ENCODE data around the gene NEURL1. TPM values are rescaled to one million over a fixed set of nuclear protein-coding genes. Genes with fewer than 3 reads are reported as not detected.

The NEURL1 gene
- total and polyA plus RNA-seq, 2 donors (not counting 1 experiment from before 2014, with no cell fraction given) = 0.30 to 0.57 TPM

DNA sequence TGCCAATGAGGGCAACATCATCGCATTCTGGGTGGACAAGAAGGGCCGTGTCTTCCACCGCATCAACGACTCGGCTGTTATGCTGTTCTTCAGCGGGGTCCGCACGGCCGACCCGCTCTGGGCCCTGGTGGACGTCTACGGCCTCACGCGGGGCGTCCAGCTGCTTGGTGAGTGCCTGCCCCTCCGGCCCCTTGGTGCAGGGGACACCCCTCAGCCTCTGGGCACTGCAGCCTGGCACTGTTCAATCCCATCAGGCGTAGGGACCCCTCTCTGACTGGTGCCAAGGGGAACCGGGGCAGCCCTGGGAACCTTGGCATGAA, 78.1 kb downstream of the NEURL1 start:
- peaks cover 7% of the 10 kb centered on the region for H3K27me3 Mint-ChIP-seq
- Histone ChIP-seq H3K4me1 (ENCODE audit: control insufficient read depth in 2 of 2, insufficient read depth in 2 of 2, low read length in 2 of 2) (no peaks in the 10 kb centered on the region), H4K20me1 (ENCODE audit: control insufficient read depth, insufficient read depth, low read length, poor library complexity, severe bottlenecking) (no peaks in the 10 kb centered on the region), H2AFZ (ENCODE audit: insufficient read depth, low read depth, low read length, poor library complexity, severe bottlenecking) (no peak overlapping the region), H3K4me2 (replicated peaks; ENCODE audit: low read depth, low read length, poor library complexity, severe bottlenecking) (no peak overlapping the region), H3K79me2 (ENCODE audit: control insufficient read depth, insufficient read depth, low read length) (no peaks in the 10 kb centered on the region), H3K9me3 (ENCODE audit: control extremely low read depth in 1 of 3, control insufficient read depth in 2 of 3, insufficient read depth in 1 of 3, low read length in 2 of 3) (no peaks in the 10 kb centered on the region), H3K27me3 (replicated peaks in 1 of 4; ENCODE audit: control extremely low read depth in 1 of 4, control insufficient read depth in 3 of 4, insufficient read depth in 4 of 4, low read length in 3 of 4) (no peaks in the 10 kb centered on the region), H3K9ac (ENCODE audit: low read length) (no peak overlapping the region), H3K27ac (ENCODE audit: low read length in 2 of 2) (no peak overlapping the region), H3K36me3 (replicated peaks in 1 of 2; ENCODE audit: control extremely low read depth in 1 of 2, control insufficient read depth in 1 of 2, extremely low read depth in 1 of 2, insufficient read depth in 2 of 2, low read length in 1 of 2) (no peaks in the 10 kb centered on the region), H3K4me3 (ENCODE audit: control extremely low read depth in 1 of 5, extremely low read depth in 1 of 5, insufficient read depth in 1 of 5, low read depth in 2 of 5, low read length in 4 of 5) (no peak overlapping the region)
- ChIA-PET POLR2A (no interaction called here), CTCF (no interaction called here)
- 94% methylated on average over 18 of the region's 18 CpGs for WGBS (ENCODE audit: insufficient coverage)
- H3K4me1 Mint-ChIP-seq = no peaks in the 10 kb centered on the region
- TF ChIP-seq, protein P1, sequence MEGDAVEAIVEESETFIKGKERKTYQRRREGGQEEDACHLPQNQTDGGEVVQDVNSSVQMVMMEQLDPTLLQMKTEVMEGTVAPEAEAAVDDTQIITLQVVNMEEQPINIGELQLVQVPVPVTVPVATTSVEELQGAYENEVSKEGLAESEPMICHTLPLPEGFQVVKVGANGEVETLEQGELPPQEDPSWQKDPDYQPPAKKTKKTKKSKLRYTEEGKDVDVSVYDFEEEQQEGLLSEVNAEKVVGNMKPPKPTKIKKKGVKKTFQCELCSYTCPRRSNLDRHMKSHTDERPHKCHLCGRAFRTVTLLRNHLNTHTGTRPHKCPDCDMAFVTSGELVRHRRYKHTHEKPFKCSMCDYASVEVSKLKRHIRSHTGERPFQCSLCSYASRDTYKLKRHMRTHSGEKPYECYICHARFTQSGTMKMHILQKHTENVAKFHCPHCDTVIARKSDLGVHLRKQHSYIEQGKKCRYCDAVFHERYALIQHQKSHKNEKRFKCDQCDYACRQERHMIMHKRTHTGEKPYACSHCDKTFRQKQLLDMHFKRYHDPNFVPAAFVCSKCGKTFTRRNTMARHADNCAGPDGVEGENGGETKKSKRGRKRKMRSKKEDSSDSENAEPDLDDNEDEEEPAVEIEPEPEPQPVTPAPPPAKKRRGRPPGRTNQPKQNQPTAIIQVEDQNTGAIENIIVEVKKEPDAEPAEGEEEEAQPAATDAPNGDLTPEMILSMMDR (IDR thresholded peaks at IDR 0.05) = no peak
- TF ChIP-seq EZH2 (IDR thresholded peaks at IDR 0.05; ENCODE audit: borderline replicate concordance, insufficient read depth, low read depth, low read length, poor library complexity, severe bottlenecking) = no peak
- H3K4me3 Mint-ChIP-seq = no peak overlapping the region
- ATAC-seq (ENCODE audit: low read depth) = no peak
- no peak overlapping the region for H3K27ac Mint-ChIP-seq
- intact Hi-C loops (cut with micrococcal nuclease) = no loop called here
- no peaks in the 10 kb centered on the region for H3K9me3 Mint-ChIP-seq (ENCODE audit: insufficient read depth)
- no peak for DNase-seq

DNA sequence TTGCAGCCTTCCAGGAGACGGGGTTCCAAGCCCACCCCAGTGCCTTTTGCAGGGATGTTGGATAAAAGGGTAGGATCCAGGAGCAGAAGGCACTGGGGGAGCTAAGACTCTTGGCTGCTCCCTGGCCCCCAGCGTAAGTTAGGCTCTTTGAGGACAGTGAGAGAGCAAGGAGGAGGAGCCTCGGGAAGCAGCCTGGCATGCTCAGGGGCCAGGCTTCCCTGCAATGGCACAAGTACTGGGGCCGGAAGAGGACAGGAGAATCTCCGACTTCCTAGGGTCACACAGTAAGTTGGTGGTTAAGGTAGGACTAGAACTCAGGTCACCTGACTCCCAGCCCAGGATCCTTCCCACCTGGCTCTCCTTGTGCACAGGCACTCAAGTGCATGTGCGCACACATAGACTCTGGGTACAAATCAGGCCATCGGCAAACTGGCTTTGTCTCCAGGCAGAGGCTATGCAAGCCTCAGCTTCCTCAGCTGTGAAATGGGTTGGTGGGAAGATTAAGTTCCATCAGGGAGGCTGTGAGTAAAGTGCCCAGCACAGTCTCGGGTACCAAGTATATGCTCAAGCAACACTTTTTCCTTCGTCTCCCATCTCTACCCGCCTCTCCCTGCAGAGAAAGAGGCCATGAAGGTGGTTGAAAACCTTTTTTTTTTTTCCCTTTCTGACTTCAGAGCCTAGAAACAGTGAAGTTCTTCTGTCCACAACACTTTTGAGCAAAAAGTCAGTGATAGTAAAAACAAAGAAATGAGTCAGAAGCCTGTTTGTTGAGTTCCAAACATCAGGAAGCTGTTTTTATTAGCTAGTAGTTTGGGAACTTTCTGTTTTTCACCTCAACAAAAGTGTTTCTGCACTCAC, 79.1 kb downstream of the NEURL1 start:
- no peak overlapping the region for H3K4me3 ChIP-seq (ENCODE audit: control extremely low read depth in 1 of 5, extremely low read depth in 1 of 5, insufficient read depth in 1 of 5, low read depth in 2 of 5, low read length in 4 of 5)
- WGBS (ENCODE audit: insufficient coverage) = 96% methylated on average over 7 of the region's 10 CpGs
- CTCF ChIA-PET = no interaction called here
- Mint-ChIP-seq H3K4me3 (no peak overlapping the region), H3K27me3 (peaks cover 7% of the 10 kb centered on the region), H3K27ac (no peak overlapping the region), H3K4me1 (no peaks in the 10 kb centered on the region), H3K9me3 (ENCODE audit: insufficient read depth) (no peaks in the 10 kb centered on the region)
- no peak overlapping the region for H3K4me2 ChIP-seq (replicated peaks; ENCODE audit: low read depth, low read length, poor library complexity, severe bottlenecking)
- no peak overlapping the region for H3K27ac ChIP-seq (ENCODE audit: low read length in 2 of 2)
- H3K27me3 ChIP-seq (replicated peaks in 1 of 4; ENCODE audit: control extremely low read depth in 1 of 4, control insufficient read depth in 3 of 4, insufficient read depth in 4 of 4, low read length in 3 of 4) = no peaks in the 10 kb centered on the region
- no peak overlapping the region for H3K9ac ChIP-seq (ENCODE audit: low read length)
- intact Hi-C loops (cut with micrococcal nuclease) = no loop called here
- H3K79me2 ChIP-seq (ENCODE audit: control insufficient read depth, insufficient read depth, low read length) = no peaks in the 10 kb centered on the region
- no peaks in the 10 kb centered on the region for H3K9me3 ChIP-seq (ENCODE audit: control extremely low read depth in 1 of 3, control insufficient read depth in 2 of 3, insufficient read depth in 1 of 3, low read length in 2 of 3)
- TF ChIP-seq, protein P1 (IDR thresholded peaks at IDR 0.05) = no peak
- TF ChIP-seq EZH2 (IDR thresholded peaks at IDR 0.05; ENCODE audit: borderline replicate concordance, insufficient read depth, low read depth, low read length, poor library complexity, severe bottlenecking) = no peak
- POLR2A ChIA-PET = no interaction called here
- no peak overlapping the region for H2AFZ ChIP-seq (ENCODE audit: insufficient read depth, low read depth, low read length, poor library complexity, severe bottlenecking)
- no peak for ATAC-seq (ENCODE audit: low read depth)
- H3K36me3 ChIP-seq (replicated peaks in 1 of 2; ENCODE audit: control extremely low read depth in 1 of 2, control insufficient read depth in 1 of 2, extremely low read depth in 1 of 2, insufficient read depth in 2 of 2, low read length in 1 of 2) = no peaks in the 10 kb centered on the region
- no peaks in the 10 kb centered on the region for H3K4me1 ChIP-seq (ENCODE audit: control insufficient read depth in 2 of 2, insufficient read depth in 2 of 2, low read length in 2 of 2)
- no peak for DNase-seq
- no peaks in the 10 kb centered on the region for H4K20me1 ChIP-seq (ENCODE audit: control insufficient read depth, insufficient read depth, low read length, poor library complexity, severe bottlenecking)
